Activated CD8-positive, alpha-beta memory T cell treated with anti-CD3 and anti-CD28 coated beads for 36 hours (primary cell): ENCODE data around the gene KRT71. TPM values are rescaled to one million over a fixed set of nuclear protein-coding genes. Genes with fewer than 3 reads are reported as not detected.
"Not testable (repeated sequence)": the region's sequence is repeated elsewhere in the genome, so short reads cannot be mapped to it uniquely, and the experiment has no call there.

Experiments used
- CTCF ChIA-PET: fragments of 350-600 bp; sonication (Branson Sonifier 250); formaldehyde crosslinking; loops from one replicate; lab custom pipeline; 2021; ENCODE audit warnings: antibody characterized with exemption; lab: Charles Lee
- POLR2A ChIA-PET: fragments of 350-600 bp; sonication (Branson Sonifier 250); formaldehyde crosslinking; loops from one replicate; lab custom pipeline; 2021; ENCODE audit warnings: antibody characterized with exemption; lab: Charles Lee
- total RNA-seq, 2 experiments: library from RNA; stranded (reverse); gene quantifications; one replicate each; pipeline ENCODE4 v1.2.3, GENCODE V29; 2021

KRT71 gene
- total RNA-seq, 2 experiments from 2014 or later = not detected

DNA sequence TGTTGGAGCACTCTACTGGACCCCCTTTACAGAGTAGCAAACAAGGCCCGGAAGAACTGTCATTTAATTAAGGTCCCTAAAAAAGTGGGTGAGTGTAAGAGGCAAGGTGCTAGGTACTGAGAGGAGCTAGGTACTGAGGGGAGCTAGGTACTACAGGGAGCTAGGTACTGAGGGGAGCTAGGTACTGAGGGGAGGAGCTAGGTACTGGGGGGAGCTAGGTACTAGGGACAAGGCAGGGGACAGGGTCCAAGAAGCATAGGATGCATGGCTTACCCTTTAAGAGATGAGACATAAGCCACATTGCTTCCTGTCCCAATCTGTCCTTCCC lies 37.7 kb downstream of the KRT71 start:
- ChIA-PET CTCF (no interaction called here), POLR2A (no interaction called here)

DNA sequence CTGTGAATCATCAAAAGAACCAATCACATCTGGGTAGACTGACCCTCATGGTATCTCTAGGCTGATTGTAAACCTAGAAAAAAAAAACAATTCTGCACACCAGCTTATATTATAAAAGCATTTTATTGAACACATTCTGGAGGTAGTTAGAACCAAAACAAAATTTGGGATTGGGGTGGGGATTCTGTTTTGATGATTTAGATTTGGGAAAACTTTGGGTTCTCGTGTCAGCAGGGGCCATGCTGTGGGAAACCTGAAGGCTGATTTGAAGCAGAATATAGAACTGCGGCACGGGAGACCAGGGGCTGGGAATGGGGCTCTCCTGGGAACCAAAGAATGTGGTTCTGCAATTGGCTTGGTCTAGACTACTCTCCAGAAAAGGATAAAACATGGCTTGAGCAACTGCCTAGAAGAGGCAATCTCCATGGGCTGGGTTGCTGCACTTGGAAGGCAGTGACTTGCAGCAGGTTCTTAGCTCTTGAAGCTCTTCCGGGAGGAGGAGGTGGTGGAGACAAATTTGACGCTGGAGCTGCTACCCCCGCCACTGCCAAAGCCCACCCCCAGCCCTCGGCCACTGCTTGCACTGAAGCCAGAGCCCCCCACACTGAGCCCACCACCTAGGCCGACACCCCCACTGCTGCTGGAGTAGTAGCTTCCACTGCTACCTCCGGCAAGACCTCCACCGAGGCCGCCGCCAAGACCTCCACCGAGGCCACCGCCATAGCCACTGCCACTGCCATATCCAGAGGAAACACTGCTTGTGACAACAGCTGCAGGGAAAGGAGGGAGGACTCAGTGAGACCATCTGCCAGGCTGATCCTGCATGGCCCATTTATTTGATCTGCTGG lies 38.2 kb downstream of the KRT71 start:
- POLR2A ChIA-PET = no interaction called here
- CTCF ChIA-PET = no interaction called here

DNA sequence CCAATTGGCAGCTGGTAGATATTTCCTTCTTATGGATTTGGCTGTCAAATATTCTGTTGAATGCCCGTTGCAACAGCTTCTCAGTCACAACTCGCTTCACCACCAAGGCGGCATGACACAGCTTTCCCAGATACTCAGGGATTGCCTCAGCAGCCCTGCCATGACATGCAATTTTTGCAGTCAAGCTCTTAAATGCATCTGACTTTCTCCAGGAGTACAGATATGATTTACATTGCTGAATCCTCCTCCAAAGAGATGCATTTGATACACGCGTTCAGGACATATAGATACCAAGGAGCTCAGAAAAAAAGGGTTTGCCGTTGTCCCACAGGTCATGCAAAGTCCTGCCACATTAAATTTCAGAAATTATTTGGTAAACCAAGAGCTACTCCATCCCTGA lies 39.2 kb downstream of the KRT71 start:
- POLR2A ChIA-PET = no interaction called here
- CTCF ChIA-PET = interaction anchor here (0.5 kb wide), 1 partner anchor 350 kb away, joined by 4 read pairs; no protein-coding TSS in a partner anchor

DNA sequence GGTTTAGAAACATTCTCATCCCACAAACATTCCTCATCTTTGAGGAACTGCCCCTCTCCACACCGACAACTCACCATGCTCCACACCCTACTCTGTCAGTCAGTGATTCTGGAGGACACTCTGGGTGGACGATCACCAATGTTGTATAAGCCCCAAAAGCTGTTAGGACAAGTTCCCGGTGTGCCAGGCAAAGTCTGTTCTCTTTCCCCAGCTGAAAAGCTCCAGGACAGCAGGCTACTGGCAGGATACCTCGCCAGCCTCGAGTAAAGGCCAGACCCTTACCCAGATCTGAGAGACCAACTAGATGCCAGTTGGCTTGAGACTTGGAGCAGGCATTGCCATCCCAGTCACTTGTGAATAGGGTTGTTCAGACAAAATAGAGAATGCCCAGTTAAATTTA lies 44.7 kb downstream of the KRT71 start:
- POLR2A ChIA-PET = no interaction called here
- CTCF ChIA-PET = no interaction called here

DNA sequence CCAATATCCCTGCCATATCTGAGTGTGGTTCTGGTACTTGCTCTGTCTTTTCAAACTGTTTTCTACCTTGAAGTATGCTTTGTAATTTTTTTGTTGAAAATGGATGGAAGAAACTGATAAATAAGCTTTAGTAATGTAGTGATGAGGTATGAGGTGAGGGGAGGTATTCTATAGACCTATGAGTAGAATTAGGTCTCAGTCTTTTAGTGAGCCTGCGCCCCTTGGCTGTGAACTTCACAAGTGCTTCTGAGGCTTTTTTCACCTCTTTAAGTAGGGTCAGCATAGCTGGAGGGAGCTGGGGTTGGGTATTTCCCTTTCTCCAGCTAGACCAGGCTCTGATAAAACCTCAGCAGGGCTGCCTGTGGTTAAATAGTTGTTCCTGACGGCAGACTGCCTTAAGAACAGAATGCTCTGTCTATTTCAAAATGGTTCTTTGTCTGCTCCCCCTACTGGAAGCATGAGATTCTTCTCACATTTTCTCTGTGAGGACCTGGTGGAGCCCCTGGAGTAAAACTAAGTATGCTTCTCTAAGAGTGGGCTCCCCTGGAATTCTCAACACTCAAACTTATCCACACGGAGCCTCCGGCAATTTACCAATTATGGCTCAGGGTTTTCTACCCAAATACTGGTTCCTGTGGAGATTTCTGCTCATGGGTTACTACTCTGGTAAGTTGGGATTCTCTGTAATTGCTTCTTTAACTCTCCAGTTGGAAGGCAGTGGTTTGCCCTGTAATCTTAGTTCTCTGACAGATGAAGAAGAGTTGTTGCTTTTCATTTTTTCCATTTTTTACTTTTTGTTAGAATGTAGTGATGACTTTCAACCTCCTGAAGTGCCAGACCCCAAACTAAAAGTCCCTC lies 45.9 kb downstream of the KRT71 start:
- POLR2A ChIA-PET = no interaction called here
- CTCF ChIA-PET = no interaction called here

DNA sequence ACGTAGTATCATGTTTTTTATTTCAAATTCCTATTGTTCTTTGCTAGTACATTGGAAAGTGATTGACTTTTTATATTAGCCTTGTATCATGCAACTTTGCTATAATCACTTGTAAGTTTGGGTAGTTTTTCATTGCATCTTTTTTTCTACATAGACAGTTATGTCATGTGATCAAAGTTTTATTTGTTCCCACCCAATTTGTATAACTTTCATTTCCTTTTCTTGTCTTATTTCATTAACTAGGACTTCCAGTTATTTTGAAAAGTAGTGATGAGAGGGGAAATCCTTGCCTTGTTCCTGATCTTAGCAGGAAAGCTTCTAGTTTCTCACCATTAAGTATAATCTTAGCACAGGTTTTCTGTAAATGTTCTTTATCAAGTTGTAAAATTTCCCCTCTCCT lies 50.1 kb downstream of the KRT71 start:
- ChIA-PET POLR2A (no interaction called here), CTCF (no interaction called here)

DNA sequence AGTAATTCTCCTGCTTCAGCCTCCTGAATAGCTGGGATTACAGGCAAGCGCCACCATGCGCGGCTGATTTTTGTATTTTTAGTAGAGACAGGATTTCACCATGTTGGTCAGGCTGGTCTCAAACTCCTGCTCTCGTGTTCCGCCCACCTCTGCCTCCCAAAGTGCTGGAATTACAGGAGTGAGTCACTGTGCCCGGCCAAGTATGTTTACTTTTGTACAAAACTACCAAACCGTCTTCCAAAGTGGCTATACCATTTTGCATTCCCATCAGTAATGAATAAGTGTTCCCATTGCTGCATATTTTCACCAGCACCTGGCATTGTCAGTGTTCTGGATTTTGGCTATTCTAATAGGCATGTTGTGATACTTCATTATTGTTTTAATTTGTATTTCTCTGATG lies 51.5 kb downstream of the KRT71 start:
- POLR2A ChIA-PET = no interaction called here

DNA sequence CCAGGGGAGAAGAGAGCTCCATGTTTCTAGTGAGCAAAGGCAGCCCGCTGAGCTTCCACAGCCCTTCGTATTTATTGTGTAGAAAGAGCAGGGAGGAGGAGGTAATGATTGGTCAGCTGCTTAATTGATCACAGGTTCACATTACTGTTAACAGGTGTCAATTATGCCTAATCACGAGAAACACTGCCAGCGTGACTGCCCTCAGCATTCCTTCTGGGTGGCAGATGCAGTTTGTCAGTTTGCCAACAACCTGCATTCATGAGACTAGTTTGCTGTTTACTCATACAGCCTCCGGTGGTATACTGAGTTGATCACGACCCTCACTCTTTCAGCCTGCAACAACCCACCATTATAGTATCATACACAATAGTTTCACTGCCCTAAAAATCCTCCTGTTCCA lies 52.4 kb downstream of the KRT71 start:
- POLR2A ChIA-PET, CTCF ChIA-PET: not testable (repeated sequence)

More for the DNA sequence above, 51.5 kb downstream of the KRT71 start:
- CTCF ChIA-PET = interaction anchor here (0.6 kb wide), 1 partner anchor 311 kb away, joined by 3 read pairs; no protein-coding TSS in a partner anchor

DNA sequence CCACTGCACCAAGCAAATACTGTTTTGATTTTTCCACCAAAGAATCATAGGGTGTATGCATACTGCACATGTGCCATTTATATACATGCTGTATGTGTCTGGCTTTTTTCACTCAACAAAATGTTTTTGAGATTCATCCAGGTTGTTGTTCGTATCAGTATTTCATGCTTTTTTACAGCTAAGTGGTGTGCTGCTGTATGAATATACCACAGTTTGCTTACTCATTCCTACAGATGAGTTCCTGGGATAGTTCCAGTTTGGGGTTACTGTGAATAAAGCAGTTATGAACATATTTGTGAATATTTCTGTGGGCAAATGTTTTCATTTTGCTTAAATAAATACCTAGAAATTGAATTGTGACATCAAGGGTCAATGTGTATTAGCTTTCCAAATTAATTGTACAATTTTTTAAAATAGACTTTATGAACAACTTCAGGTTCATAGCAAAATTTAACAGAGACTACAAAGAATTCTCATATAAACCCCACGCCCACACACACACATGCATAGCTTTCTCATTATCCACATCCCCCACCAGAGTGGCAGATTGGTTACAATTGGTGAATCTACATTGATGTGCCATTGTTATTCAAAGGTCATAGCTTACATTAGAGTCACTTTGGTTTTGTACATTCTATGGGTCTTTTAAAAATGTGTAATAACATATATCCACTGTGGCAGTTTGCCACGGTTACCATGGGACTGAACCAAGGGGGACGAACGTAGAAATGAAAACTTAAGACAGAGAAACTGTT lies 53.0 kb downstream of the KRT71 start:
- ChIA-PET CTCF (interaction anchor here (0.5 kb wide), 1 partner anchor 471 kb away, joined by 4 read pairs; no protein-coding TSS in a partner anchor), POLR2A (no interaction called here)

DNA sequence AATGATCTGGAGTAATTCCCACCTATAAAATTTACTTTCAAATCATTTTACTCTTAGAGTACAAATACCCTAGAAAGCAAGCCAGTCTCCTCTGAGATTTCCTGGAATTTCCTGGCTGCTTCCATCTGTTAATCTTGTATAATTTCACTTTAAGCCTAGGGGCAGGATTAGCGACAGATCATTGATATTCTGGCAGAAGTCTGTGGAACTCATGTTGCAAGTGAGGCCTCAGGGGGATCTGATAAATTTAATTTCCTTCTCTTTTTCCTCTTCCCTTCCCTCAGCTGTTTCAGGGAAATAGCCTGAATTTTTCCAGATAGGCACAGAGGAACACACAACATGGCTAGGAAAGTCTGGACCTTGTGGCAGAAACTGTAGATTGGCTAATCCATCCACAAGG lies 54.0 kb downstream of the KRT71 start:
- ChIA-PET CTCF (no interaction called here), POLR2A (no interaction called here)

DNA sequence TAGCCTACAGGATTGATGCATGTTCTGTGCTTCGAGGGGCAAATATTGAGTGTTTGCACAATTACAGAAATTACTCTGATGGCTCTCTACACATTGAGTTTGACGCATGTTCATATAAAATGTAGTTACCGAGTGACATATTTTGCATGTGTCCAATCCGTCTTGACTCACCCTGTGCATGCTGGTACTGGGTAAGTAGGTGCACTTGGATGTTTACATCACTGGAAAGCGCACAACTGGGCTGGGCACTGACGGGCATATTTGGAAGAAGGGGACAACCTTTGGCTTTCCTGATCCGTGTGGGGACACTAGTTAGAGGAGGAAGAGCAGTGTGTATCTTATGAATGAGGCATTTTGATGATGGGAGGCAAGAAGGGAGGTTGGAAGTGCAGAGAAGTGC lies 55.0 kb downstream of the KRT71 start:
- CTCF ChIA-PET = no interaction called here
- POLR2A ChIA-PET = no interaction called here

DNA sequence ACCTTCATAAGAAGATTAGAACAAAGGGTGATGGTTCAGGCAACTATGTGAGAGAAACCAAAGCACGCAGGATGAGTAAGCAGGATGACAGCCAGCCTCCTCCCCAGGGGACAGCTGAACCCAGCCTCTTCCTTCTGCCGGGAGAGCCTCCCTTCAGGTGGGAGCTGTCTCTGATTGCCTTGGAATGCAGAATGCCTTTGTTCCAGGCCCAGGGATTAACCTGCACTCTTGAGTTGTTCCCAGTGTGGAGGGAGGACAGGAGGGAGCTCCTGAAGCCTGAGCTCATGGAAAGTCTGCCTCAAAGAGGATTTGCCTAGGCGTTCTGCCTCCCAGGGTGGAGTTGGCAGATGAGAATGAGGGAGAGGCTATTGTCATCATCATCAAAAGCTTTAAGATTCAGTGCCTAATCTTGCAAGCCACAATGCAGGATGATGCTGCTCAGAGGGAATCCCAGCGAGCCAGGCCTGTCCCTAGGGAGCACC lies 56.3 kb downstream of the KRT71 start:
- ChIA-PET CTCF (interaction anchor here (1.0 kb wide), 1 partner anchor 404 kb away, joined by 3 read pairs; no protein-coding TSS in a partner anchor), POLR2A (no interaction called here)

DNA sequence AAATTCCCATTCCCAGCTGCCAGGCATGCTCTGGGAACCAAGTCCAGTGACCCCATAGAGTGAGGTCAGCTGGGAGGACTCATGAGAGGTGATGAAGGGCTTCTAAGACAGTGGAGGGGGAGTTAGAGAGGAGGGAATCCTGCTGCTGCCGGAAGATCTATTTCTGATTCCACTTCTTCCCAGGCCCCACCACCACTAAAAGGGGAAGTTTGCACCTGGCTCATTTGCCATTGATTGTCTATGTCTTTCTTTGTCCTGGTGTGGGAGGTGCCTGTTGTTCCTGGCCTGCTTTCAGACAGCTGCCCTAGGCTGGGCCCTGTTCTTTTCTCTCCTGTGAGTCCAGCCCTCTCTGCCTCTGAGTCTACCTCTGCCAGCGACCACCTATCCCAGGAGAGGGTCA lies 56.9 kb downstream of the KRT71 start:
- CTCF ChIA-PET = no interaction called here
- POLR2A ChIA-PET = no interaction called here

DNA sequence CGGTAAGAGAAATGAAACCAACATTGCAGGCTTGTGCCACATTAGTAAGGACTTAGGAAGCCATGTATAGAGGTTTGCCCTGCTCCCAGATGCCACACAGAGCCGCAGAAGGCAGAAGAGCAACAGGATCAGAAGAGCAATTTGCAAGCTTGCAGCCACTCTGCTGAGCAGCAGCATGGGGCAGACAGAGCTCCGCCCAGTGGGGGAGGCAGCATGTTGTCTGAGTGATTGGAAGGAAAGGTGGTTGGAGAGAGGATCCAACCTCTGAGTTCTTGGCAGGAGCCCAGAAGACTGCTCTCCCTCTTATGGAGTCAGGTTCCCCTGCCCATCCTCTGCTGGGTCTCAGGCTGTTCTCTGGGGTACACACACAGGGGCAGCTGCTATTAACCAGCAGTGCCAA lies 57.6 kb downstream of the KRT71 start:
- ChIA-PET CTCF (no interaction called here), POLR2A (no interaction called here)

DNA sequence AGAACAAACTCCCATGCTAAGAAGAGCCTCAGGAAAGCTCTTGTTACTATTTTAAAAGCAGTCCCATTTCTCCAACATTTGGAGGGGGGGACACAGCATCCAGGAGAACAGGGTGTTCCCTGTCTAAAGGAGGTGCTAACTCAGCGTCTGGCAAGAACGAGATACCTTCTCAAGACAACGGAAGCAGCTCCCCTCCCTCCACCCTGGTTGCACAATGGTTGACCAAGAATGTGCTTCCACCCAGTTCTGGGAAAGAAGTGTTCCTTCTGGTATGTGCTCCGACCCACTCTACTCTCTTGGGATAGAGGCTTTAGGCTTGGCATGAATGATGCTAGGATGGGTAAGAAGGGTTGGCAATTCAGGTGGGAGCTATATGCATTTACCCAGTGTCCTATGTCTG lies 58.4 kb downstream of the KRT71 start:
- CTCF ChIA-PET = no interaction called here
- POLR2A ChIA-PET = no interaction called here

DNA sequence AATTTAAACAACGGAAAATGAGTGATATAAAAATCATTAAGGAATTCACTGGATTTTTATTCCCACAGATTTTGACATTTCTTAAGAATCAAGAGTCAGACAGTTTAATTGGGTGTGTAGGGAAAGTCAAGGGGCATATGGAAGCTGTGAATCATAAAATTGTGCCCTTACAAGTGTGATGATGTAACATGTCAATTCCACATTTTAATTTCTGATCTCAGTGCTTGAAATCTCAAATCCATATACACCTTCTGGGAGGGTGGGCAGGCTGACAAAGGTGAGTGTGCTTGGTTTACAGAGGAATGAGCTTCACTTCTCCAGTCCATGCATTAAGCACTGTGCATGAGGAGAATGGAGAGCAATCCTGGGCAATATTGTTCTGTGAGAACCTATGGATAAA lies 58.8 kb downstream of the KRT71 start:
- ChIA-PET POLR2A (no interaction called here), CTCF (no interaction called here)
